Body of pancreas (tissue), 4 donors: ENCODE measurements around the gene VAPA.

Source experiments
- CTCF ChIP-seq, 7 experiments: fragments of 450-650 bp in 4 of 7; fragments of 200-600 bp in 3 of 7; sonication (generic) in 3 of 7; IDR thresholded peaks; one replicate each; pipeline ENCODE4 v1.5.1; 2016 to 2019; ENCODE audit warnings: antibody characterized with exemption in 7 of 7
- POLR2A ChIP-seq, 3 donors: fragments of 450-650 bp; IDR thresholded peaks; one replicate each; pipeline ENCODE4 v1.6.1; 2016; ENCODE audit warnings: antibody characterized with exemption in 3 of 3, mild to moderate bottlenecking in 2 of 3

DNA sequence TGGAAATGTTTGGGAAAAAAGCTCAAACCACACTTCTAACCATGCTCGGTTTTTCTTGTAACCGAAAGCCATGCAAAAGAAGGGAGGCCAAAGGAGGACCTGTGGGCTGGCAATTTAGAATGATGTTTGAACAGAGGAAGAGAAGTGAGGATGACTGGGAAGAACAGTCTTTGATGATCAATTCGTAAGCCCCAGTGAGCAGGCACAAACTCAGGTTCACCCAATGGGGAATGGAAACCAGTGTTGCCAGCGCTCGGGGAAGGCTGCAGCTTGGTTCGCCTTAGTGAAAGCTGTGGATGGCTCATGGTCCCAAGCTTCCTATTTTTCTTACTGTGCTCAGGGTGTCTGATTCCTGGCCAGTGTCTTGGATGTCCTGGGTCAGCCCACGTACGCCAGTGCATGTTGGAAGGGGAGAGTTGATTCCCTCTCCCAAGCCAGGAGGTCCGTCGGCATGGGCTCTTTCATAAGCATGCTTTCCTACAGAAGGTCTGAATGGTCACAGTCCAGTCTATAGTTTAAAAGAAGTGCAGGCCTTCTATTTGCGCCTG is 79.2 kb downstream of the VAPA start:
- no peak for TF ChIP-seq CTCF (IDR thresholded peaks at IDR 0.05)
- no peak for TF ChIP-seq POLR2A (IDR thresholded peaks at IDR 0.05)
